Neural progenitor cell (in vitro differentiated cells): ENCODE measurements around the gene AP5Z1. TPM values are rescaled to one million over a fixed set of nuclear protein-coding genes. Genes with fewer than 3 reads are reported as not detected.

Experiments used
- DNase-seq: peaks from one replicate; pipeline ENCODE4 v3.0.0-alpha.2; 2016; ENCODE audit warnings: low spot score
- H2AFZ ChIP-seq: fragments of 200-600 bp; sonication (generic); replicated peaks from 2 replicates; pipeline ENCODE4 v1.6.1; 2016; ENCODE audit warnings: antibody characterized with exemption
- H3F3A ChIP-seq: fragments of 200-600 bp; sonication (generic); 2 replicates; pipeline ENCODE4 v1.6.1; 2016; ENCODE audit warnings: antibody characterized with exemption, low read depth
- H3K27ac ChIP-seq: fragments of 200-600 bp; sonication (generic); 2 replicates; pipeline ENCODE4 v1.5.1; 2016; ENCODE audit warnings: mild to moderate bottlenecking
- H3K27me3 ChIP-seq: fragments of 200-600 bp; sonication (generic); 2 replicates; pipeline ENCODE4 v1.6.1; 2016; ENCODE audit warnings: mild to moderate bottlenecking, moderate library complexity
- H3K36me3 ChIP-seq: fragments of 200-600 bp; sonication (generic); 2 replicates; pipeline ENCODE4 v1.5.1; 2016
- H3K4me1 ChIP-seq: fragments of 200-600 bp; sonication (generic); 2 replicates; pipeline ENCODE4 v1.6.1; 2016; ENCODE audit warnings: mixed run types
- H3K4me2 ChIP-seq: fragments of 200-600 bp; sonication (generic); 2 replicates; pipeline ENCODE4 v1.6.1; 2016
- H3K4me3 ChIP-seq: fragments of 200-600 bp; sonication (generic); 2 replicates; pipeline ENCODE4 v1.5.1; 2016
- H3K79me2 ChIP-seq: fragments of 200-600 bp; sonication (generic); 2 replicates; pipeline ENCODE4 v1.6.1; 2016; ENCODE audit warnings: low read depth
- H3K9ac ChIP-seq: fragments of 200-600 bp; sonication (generic); 2 replicates; pipeline ENCODE4 v1.6.1; 2016
- H3K9me3 ChIP-seq: fragments of 200-600 bp; sonication (generic); 2 replicates; pipeline ENCODE4 v1.5.1; 2016; ENCODE audit warnings: low read depth
- H4K20me1 ChIP-seq: fragments of 200-600 bp; sonication (generic); 2 replicates; pipeline ENCODE4 v1.6.1; 2016; ENCODE audit warnings: low read depth
- H3K27ac Mint-ChIP-seq: 3 replicates; pipeline ENCODE4 v1.8.0; 2021; ENCODE audit warnings: mixed read lengths
- H3K27me3 Mint-ChIP-seq: 2 replicates; pipeline ENCODE4 v1.8.0; 2022; ENCODE audit warnings: low read depth, mild to moderate bottlenecking, inconsistent platforms, moderate library complexity, mixed read lengths; ENCODE audit not compliant: insufficient read depth
- H3K36me3 Mint-ChIP-seq: 3 replicates; pipeline ENCODE4 v1.8.0; 2021; ENCODE audit warnings: mixed read lengths
- H3K4me1 Mint-ChIP-seq: 3 replicates; pipeline ENCODE4 v1.8.0; 2021; ENCODE audit warnings: mixed read lengths
- H3K4me3 Mint-ChIP-seq: 3 replicates; pipeline ENCODE4 v1.8.0; 2021; ENCODE audit warnings: mild to moderate bottlenecking, moderate library complexity, mixed read lengths
- H3K9me3 Mint-ChIP-seq: 3 replicates; pipeline ENCODE4 v1.8.0; 2020; ENCODE audit warnings: mixed read lengths
- CTCF ChIP-seq: fragments of 200-600 bp; sonication (generic); IDR thresholded peaks from 2 replicates; pipeline ENCODE4 v1.5.1; 2017; ENCODE audit warnings: antibody characterized with exemption, mild to moderate bottlenecking
- EZH2 ChIP-seq: fragments of 200-600 bp; sonication (generic); IDR thresholded peaks from 2 replicates; pipeline ENCODE4 v1.6.1; 2017; ENCODE audit warnings: antibody characterized with exemption, mild to moderate bottlenecking, moderate library complexity
- EZH2phosphoT487 ChIP-seq: fragments of 200-600 bp; sonication (generic); IDR thresholded peaks from 2 replicates; pipeline ENCODE4 v1.6.1; 2017; ENCODE audit warnings: antibody characterized with exemption
- total RNA-seq: library from RNA; depleted of rRNA; stranded (reverse); fragments of >200 nt; gene quantifications from 2 replicates; pipeline ENCODE4 v1.2.3, GENCODE V29; 2015; ENCODE audit warnings: low replicate concordance

AP5Z1 gene
- total RNA-seq, 1 donor from 2014 or later: 8.3 TPM

DNA sequence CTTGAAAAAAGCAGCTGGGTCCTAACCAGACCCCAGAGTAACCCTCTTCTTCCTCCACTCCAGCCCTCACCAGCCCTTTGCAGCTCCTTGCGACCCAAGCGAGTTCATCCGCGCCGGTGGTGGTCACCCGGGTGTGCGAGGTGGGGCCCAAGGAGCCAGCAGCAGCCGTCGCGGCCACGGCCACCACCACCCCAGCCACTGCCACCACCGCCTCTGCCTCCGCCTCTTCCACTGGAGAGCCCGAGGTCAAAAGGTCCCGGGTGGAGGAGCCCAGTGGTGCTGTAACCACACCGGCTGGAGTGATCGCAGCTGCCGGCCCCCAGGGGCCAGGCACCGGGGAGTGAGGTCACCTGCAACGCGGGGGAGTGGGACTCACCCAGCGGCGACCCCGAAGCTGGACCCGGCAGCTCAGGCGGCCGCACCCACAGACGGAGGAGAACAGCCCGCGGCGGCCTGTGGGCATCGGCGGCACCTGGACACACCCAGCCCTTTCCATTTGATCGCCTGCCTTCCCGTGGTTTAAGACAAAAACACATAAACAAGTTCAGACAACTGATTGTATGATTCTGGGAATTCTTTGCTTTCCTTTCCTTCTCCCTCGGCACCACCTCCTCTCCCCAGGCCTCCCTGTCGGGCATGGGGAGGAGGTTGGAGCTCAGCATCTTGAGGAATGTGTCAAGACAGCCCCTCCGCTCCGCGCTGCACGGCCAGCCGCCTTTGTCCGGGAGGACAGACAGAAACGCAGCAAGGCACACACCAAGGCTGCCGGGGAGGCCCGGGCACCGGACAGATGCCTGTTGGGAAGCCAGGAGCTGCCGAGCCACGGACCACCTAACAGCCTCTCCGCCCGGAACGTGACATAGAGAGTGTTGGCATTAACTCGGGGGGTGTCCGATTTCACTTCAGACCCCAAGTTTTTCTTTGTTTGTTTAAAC lies 13.0 kb upstream of the AP5Z1 start:
- no peak overlapping the region for H2AFZ ChIP-seq
- H3K36me3 Mint-ChIP-seq: peaks cover 15% of the 10 kb centered on the region
- no peak overlapping the region for H3K27ac ChIP-seq
- no peak for DNase-seq
- H3K27me3 ChIP-seq: no peaks in the 10 kb centered on the region
- TF ChIP-seq CTCF (no peak), EZH2 (no peak), EZH2phosphoT487 (no peak)
- peaks cover 4% of the 10 kb centered on the region for H4K20me1 ChIP-seq
- no peak overlapping the region for H3K4me2 ChIP-seq
- no peaks in the 10 kb centered on the region for H3K4me1 ChIP-seq
- H3K4me3 Mint-ChIP-seq: no peak overlapping the region
- H3K9ac ChIP-seq: no peak overlapping the region
- H3K36me3 ChIP-seq: no peaks in the 10 kb centered on the region
- H3K4me1 Mint-ChIP-seq: no peaks in the 10 kb centered on the region
- H3K79me2 ChIP-seq: no peaks in the 10 kb centered on the region
- no peaks in the 10 kb centered on the region for H3K9me3 Mint-ChIP-seq
- H3K4me3 ChIP-seq: no peak overlapping the region
- H3K27ac Mint-ChIP-seq: peak overlapping the region; percentile 12
- peaks cover 11% of the 10 kb centered on the region for H3K27me3 Mint-ChIP-seq
- H3F3A ChIP-seq: no peaks in the 10 kb centered on the region
- no peaks in the 10 kb centered on the region for H3K9me3 ChIP-seq

- no peak overlapping the region for H2AFZ ChIP-seq
- H3K27ac Mint-ChIP-seq: no peak overlapping the region
- no peaks in the 10 kb centered on the region for H3K79me2 ChIP-seq
- H3F3A ChIP-seq: no peaks in the 10 kb centered on the region
- H3K36me3 Mint-ChIP-seq: peaks cover 15% of the 10 kb centered on the region
- H3K27ac ChIP-seq: no peak overlapping the region
- H3K4me1 ChIP-seq: no peaks in the 10 kb centered on the region
- H4K20me1 ChIP-seq: peaks cover 4% of the 10 kb centered on the region
- no peak overlapping the region for H3K4me2 ChIP-seq
- H3K4me1 Mint-ChIP-seq: no peaks in the 10 kb centered on the region
- no peaks in the 10 kb centered on the region for H3K27me3 ChIP-seq
- H3K9me3 ChIP-seq: no peaks in the 10 kb centered on the region
- H3K9me3 Mint-ChIP-seq: no peaks in the 10 kb centered on the region
- no peak overlapping the region for H3K4me3 ChIP-seq
- no peak overlapping the region for H3K9ac ChIP-seq
- DNase-seq: no peak
- H3K36me3 ChIP-seq: no peaks in the 10 kb centered on the region
- no peak overlapping the region for H3K4me3 Mint-ChIP-seq
- TF ChIP-seq EZH2: no peak
- TF ChIP-seq CTCF: no peak
- TF ChIP-seq EZH2phosphoT487: no peak
- H3K27me3 Mint-ChIP-seq: peaks cover 11% of the 10 kb centered on the region
These were observed 12.2 kb upstream of the AP5Z1 start for GRCh38 chr7:4763091-4763793.

DNA sequence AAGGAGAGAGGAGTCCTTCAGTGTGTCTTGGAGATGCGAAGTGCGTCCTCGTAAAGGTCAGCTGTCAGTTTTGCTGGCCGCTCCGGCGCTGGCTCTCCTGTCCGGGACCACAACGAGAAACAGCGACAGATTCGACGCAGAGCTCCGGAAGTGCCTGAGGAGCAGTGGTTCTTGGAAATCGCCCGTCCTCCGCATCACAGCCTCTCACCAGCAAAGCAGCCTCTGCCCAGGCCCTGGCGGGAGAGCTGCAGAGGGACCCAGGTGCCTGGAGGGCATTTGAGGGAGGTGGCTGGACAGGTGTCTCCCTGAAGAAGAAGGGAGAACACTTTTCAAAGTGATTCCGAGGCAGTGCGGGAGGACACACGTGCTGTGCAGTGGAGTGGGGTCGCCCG lies 11.6 kb upstream of the AP5Z1 start:
- H3K9me3 Mint-ChIP-seq: no peaks in the 10 kb centered on the region
- Histone ChIP-seq H4K20me1 (peaks cover 4% of the 10 kb centered on the region), H3K36me3 (no peaks in the 10 kb centered on the region), H3K9me3 (no peaks in the 10 kb centered on the region), H3F3A (no peaks in the 10 kb centered on the region), H3K27ac (no peak overlapping the region), H3K27me3 (no peaks in the 10 kb centered on the region), H3K4me1 (no peaks in the 10 kb centered on the region), H3K4me2 (no peak overlapping the region), H3K9ac (no peak overlapping the region), H2AFZ (no peak overlapping the region), H3K4me3 (no peak overlapping the region), H3K79me2 (no peaks in the 10 kb centered on the region)
- no peak overlapping the region for H3K27ac Mint-ChIP-seq
- H3K4me3 Mint-ChIP-seq: no peak overlapping the region
- no peak for TF ChIP-seq CTCF
- no peak for TF ChIP-seq EZH2
- TF ChIP-seq EZH2phosphoT487: no peak
- DNase-seq: no peak
- H3K4me1 Mint-ChIP-seq: no peaks in the 10 kb centered on the region
- peaks cover 8% of the 10 kb centered on the region for H3K27me3 Mint-ChIP-seq
- H3K36me3 Mint-ChIP-seq: peaks cover 15% of the 10 kb centered on the region
